HEK293T (cell line): ENCODE measurements around the gene TMBIM6.

Experiments used
- ARNT ChIP-seq: fragments of 450-650 bp; IDR thresholded peaks from 2 replicates; pipeline ENCODE4 v1.6.1; 2017; ENCODE audit warnings: mild to moderate bottlenecking
- BHLHE40 ChIP-seq: fragments of 450-650 bp; IDR thresholded peaks from 2 replicates; pipeline ENCODE4 v1.6.1; 2016; ENCODE audit warnings: mild to moderate bottlenecking, moderate library complexity, borderline replicate concordance
- FOXK2 ChIP-seq: fragments of 450-650 bp; IDR thresholded peaks from 2 replicates; pipeline ENCODE4 v1.6.1; 2016; ENCODE audit warnings: mild to moderate bottlenecking
- FOXM1 ChIP-seq: fragments of 450-650 bp; IDR thresholded peaks from 2 replicates; pipeline ENCODE4 v1.6.1; 2017; ENCODE audit warnings: mild to moderate bottlenecking, borderline replicate concordance
- L3MBTL2 ChIP-seq: fragments of 450-650 bp; conservative IDR thresholded peaks from 2 replicates; pipeline ENCODE4 v1.6.1; 2016; ENCODE audit warnings: mild to moderate bottlenecking
- SP1 ChIP-seq: fragments of 450-650 bp; IDR thresholded peaks from 2 replicates; pipeline ENCODE4 v1.6.1; 2017
- TARDBP ChIP-seq: fragments of 450-650 bp; IDR thresholded peaks from 2 replicates; pipeline ENCODE4 v1.6.1; 2016
- TF ChIP-seq, protein P1 (sequence below): fragments of 450-650 bp; IDR thresholded peaks from 2 replicates; pipeline ENCODE4 v1.6.1; 2016

DNA sequence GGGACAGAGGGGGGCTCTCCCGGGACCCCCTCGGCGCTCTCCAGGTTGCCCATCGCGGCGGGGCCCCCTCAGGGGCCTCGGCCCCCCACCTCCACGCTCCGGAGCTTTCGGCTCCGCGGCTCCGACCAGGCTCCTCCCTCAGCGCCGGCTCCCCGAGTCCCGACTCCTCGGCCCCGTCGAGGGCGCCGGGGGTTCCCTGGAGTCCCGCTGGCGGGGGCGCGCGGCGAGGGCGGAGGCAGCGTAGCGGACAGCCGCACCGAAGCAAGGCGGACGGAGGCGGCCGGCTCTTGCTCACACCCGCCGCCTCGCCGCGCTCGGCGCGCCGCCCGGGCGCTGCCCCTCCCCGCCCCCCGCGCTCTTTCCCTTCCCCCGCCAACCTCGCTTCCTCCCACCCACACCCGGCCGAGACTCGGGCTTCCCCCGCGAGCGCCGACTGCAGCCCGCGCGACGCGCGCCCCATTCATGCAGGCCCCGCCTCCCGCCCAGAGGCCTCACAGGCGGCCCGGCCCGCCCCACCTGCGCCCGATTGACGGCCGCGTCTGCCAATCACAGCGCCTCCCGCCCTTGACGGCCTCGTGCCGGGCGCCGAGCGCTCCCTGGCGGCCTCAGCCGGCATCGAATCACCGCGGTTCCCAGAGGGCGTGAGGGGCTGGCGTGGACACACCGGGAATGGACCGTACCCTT is 34.1 kb upstream of the TMBIM6 start, which contains the start of gene FMNL3:
- TF ChIP-seq, protein P1, sequence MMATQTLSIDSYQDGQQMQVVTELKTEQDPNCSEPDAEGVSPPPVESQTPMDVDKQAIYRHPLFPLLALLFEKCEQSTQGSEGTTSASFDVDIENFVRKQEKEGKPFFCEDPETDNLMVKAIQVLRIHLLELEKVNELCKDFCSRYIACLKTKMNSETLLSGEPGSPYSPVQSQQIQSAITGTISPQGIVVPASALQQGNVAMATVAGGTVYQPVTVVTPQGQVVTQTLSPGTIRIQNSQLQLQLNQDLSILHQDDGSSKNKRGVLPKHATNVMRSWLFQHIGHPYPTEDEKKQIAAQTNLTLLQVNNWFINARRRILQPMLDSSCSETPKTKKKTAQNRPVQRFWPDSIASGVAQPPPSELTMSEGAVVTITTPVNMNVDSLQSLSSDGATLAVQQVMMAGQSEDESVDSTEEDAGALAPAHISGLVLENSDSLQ, result peak; percentile 99
- TF ChIP-seq FOXM1 (no peak), L3MBTL2 (peak; percentile 100), ARNT (peak; percentile 24; the same call in 1 of the 2 replicates), BHLHE40 (no peak), FOXK2 (no peak), TARDBP (no peak), SP1 (no peak)
